ENCODE results near the gene KANSL1. TPM values are rescaled to one million over a fixed set of nuclear protein-coding genes. Genes with fewer than 3 reads are reported as not detected.

Gene KANSL1
- total RNA-seq, 1 experiment from 2014 or later = 55.5 TPM

DNA sequence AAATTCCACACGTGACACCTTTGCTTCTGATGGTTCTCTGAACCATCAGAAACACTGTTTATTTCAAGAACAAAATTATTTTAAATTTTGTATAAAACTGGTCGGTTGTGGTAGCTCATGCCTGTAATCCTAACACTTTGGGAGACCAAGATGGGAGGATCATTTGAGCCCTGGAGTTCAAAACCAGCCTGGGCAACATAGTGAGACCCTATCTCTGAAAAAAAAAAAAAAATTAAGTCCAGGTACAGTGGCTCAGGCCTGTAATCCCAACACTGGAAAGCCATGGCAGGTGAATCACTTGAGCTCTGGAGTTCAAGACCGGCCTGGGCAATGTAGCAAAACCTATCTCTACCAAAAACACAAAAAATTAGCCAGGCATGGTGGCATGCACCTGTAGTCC, 8.3 kb upstream of the KANSL1 start:
- H3K4me3 ChIP-seq (ENCODE audit: low read depth in 2 of 2, low read length in 2 of 2) = no peak overlapping the region
- H3K36me3 ChIP-seq (ENCODE audit: control insufficient read depth, insufficient read depth, low read length) = no peaks in the 10 kb centered on the region
- no peak for TF ChIP-seq REST (IDR thresholded peaks at IDR 0.05; ENCODE audit: insufficient read depth in 1 of 2, low read depth in 2 of 2, low read length in 1 of 2)
- ChIA-PET CTCF (no interaction called here), POLR2A (no interaction called here)
- intact Hi-C loops (cut with micrococcal nuclease; ENCODE audit: unreplicated experiment) (no loop called here), in situ Hi-C loops (cut with HindIII; ENCODE audit: low pct_unique_long_range_greater_than_20kb, low sequenced_read_pairs) (no loop called here)
- no peak overlapping the region for H3K27ac ChIP-seq (ENCODE audit: low read length)
- peaks cover 8% of the 10 kb centered on the region; the same call in 1 of the 2 replicates for H3K4me1 ChIP-seq (ENCODE audit: control insufficient read depth, insufficient read depth, low read length)
- H3K27me3 ChIP-seq (ENCODE audit: control insufficient read depth, insufficient read depth, low read length) = no peaks in the 10 kb centered on the region
- no peak for DNase-seq (ENCODE audit: low read depth, low spot score)
- no TSS peak for BruUV-seq (replicated peaks)
- H3K9me3 ChIP-seq (ENCODE audit: control insufficient read depth, insufficient read depth, low read depth, low read length) = no peaks in the 10 kb centered on the region; the same call in 1 of the 2 replicates
- no peak for ATAC-seq

GRCh38 chr17:46200197-46200596, 7.0 kb upstream of the KANSL1 start:
- intact Hi-C loops (cut with micrococcal nuclease; ENCODE audit: unreplicated experiment) = no loop called here

More at GRCh38 chr17:46200197-46200596, 7.0 kb upstream of the KANSL1 start:
- in situ Hi-C loops (cut with HindIII; ENCODE audit: low pct_unique_long_range_greater_than_20kb, low sequenced_read_pairs) = no loop called here
- Histone ChIP-seq H3K27me3 (ENCODE audit: control insufficient read depth, insufficient read depth, low read length) (no peaks in the 10 kb centered on the region), H3K27ac (ENCODE audit: low read length) (no peak overlapping the region), H3K36me3 (ENCODE audit: control insufficient read depth, insufficient read depth, low read length) (no peaks in the 10 kb centered on the region), H3K4me1 (ENCODE audit: control insufficient read depth, insufficient read depth, low read length) (peaks cover 15% of the 10 kb centered on the region; the same call in 1 of the 2 replicates), H3K4me3 (ENCODE audit: low read depth in 2 of 2, low read length in 2 of 2) (no peak overlapping the region), H3K9me3 (ENCODE audit: control insufficient read depth, insufficient read depth, low read depth, low read length) (no peaks in the 10 kb centered on the region)
- no peak for DNase-seq (ENCODE audit: low read depth, low spot score)
- no peak for ATAC-seq
- POLR2A ChIA-PET = interaction anchor here (0.6 kb wide), 1 partner anchor 55 kb away, joined by 3 read pairs; no protein-coding TSS in a partner anchor
- TF ChIP-seq SIN3A (IDR thresholded peaks at IDR 0.05; ENCODE audit: borderline replicate concordance, insufficient read depth, low read depth, low read length) = no peak
- no peak for TF ChIP-seq REST (IDR thresholded peaks at IDR 0.05; ENCODE audit: insufficient read depth in 1 of 2, low read depth in 2 of 2, low read length in 1 of 2)
- TF ChIP-seq CTCF (IDR thresholded peaks at IDR 0.05) = no peak
- no peak for TF ChIP-seq TCF7L2 (IDR thresholded peaks at IDR 0.05; ENCODE audit: low read depth, low read length)
- TF ChIP-seq POLR2AphosphoS5 (IDR thresholded peaks at IDR 0.05; ENCODE audit: low read depth, low read length) = no peak
- BruUV-seq (replicated peaks) = no TSS peak
- CTCF ChIA-PET = interaction anchor here (1.3 kb wide), 1 partner anchor 13 kb away, joined by 4 read pairs; no protein-coding TSS in a partner anchor
